BLaER1 (cell line): ENCODE measurements around the gene LPP.

ENCODE experiments used
- H3K27ac ChIP-seq: shearing (Covaris generic); formaldehyde crosslinking; 2 replicates; pipeline ENCODE4 v1.8.1; 2022
- H3K27me3 ChIP-seq: shearing (Covaris generic); formaldehyde crosslinking; 2 replicates; pipeline ENCODE4 v1.8.1; 2022
- H3K36me3 ChIP-seq: shearing (Covaris generic); formaldehyde crosslinking; 2 replicates; pipeline ENCODE4 v1.8.1; 2022
- H3K4me1 ChIP-seq: shearing (Covaris generic); formaldehyde crosslinking; 2 replicates; pipeline ENCODE4 v1.8.1; 2022
- H3K4me2 ChIP-seq: shearing (Covaris generic); formaldehyde crosslinking; 2 replicates; pipeline ENCODE4 v1.8.1; 2022
- H3K4me3 ChIP-seq: shearing (Covaris generic); formaldehyde crosslinking; 2 replicates; pipeline ENCODE4 v1.8.1; 2022
- H3K9ac ChIP-seq: shearing (Covaris generic); formaldehyde crosslinking; 2 replicates; pipeline ENCODE4 v1.8.1; 2022
- H3K9me3 ChIP-seq: shearing (Covaris generic); formaldehyde crosslinking; 2 replicates; pipeline ENCODE4 v1.8.1; 2022
- H4K20me1 ChIP-seq: shearing (Covaris generic); formaldehyde crosslinking; 2 replicates; pipeline ENCODE4 v1.8.1; 2022
- Cebpa-rat ChIP-seq: shearing (Covaris generic); IDR thresholded peaks from 2 replicates; pipeline ENCODE4 v1.8.1; 2022

Gene LPP

GRCh38 chr3:188577539-188577938 is 423.6 kb downstream of the LPP start:
- TF ChIP-seq Cebpa-rat, result no peak
- H3K4me2 ChIP-seq, result no peak overlapping the region
- no peak overlapping the region for H3K27ac ChIP-seq
- H4K20me1 ChIP-seq, result no peaks in the 10 kb centered on the region
- H3K36me3 ChIP-seq, result no peaks in the 10 kb centered on the region
- H3K4me1 ChIP-seq, result no peaks in the 10 kb centered on the region
- H3K9ac ChIP-seq, result no peak overlapping the region
- no peaks in the 10 kb centered on the region for H3K27me3 ChIP-seq
- no peak overlapping the region for H3K4me3 ChIP-seq
- no peaks in the 10 kb centered on the region for H3K9me3 ChIP-seq

- Histone ChIP-seq H3K4me3 (no peak overlapping the region), H3K9me3 (no peaks in the 10 kb centered on the region), H3K4me2 (no peak overlapping the region), H3K9ac (no peak overlapping the region), H3K27ac (no peak overlapping the region), H3K36me3 (no peaks in the 10 kb centered on the region), H3K27me3 (no peaks in the 10 kb centered on the region), H3K4me1 (no peaks in the 10 kb centered on the region; the same call in 1 of the 2 replicates), H4K20me1 (no peaks in the 10 kb centered on the region)
- no peak for TF ChIP-seq Cebpa-rat
These were observed 424.8 kb downstream of the LPP start for GRCh38 chr3:188578576-188579363.

- Histone ChIP-seq H3K4me3 (no peak overlapping the region), H3K4me2 (no peak overlapping the region), H3K9ac (no peak overlapping the region), H3K36me3 (no peaks in the 10 kb centered on the region), H3K27ac (no peak overlapping the region), H3K27me3 (no peaks in the 10 kb centered on the region), H3K9me3 (no peaks in the 10 kb centered on the region), H3K4me1 (no peaks in the 10 kb centered on the region; the same call in 1 of the 2 replicates), H4K20me1 (no peaks in the 10 kb centered on the region)
- no peak for TF ChIP-seq Cebpa-rat
These were observed 426.3 kb downstream of the LPP start for GRCh38 chr3:188580223-188580622.

- TF ChIP-seq Cebpa-rat, result no peak
- Histone ChIP-seq H3K4me3 (no peak overlapping the region), H3K9me3 (no peaks in the 10 kb centered on the region), H3K9ac (no peak overlapping the region), H3K27ac (no peak overlapping the region), H3K36me3 (no peaks in the 10 kb centered on the region), H4K20me1 (no peaks in the 10 kb centered on the region), H3K27me3 (no peaks in the 10 kb centered on the region), H3K4me1 (no peaks in the 10 kb centered on the region; the same call in 1 of the 2 replicates), H3K4me2 (no peak overlapping the region)
These were observed 426.7 kb downstream of the LPP start for GRCh38 chr3:188580659-188581058.

- H3K4me3 ChIP-seq, result no peak overlapping the region
- H3K4me1 ChIP-seq, result no peaks in the 10 kb centered on the region; the same call in 1 of the 2 replicates
- no peaks in the 10 kb centered on the region for H3K36me3 ChIP-seq
- no peaks in the 10 kb centered on the region for H3K9me3 ChIP-seq
- no peak overlapping the region for H3K27ac ChIP-seq
- no peaks in the 10 kb centered on the region for H4K20me1 ChIP-seq
- no peaks in the 10 kb centered on the region for H3K27me3 ChIP-seq
- no peak overlapping the region for H3K9ac ChIP-seq
- no peak overlapping the region for H3K4me2 ChIP-seq
- no peak for TF ChIP-seq Cebpa-rat
These were observed 427.4 kb downstream of the LPP start for GRCh38 chr3:188581365-188581764.

GRCh38 chr3:188581792-188582191 is 427.8 kb downstream of the LPP start:
- no peaks in the 10 kb centered on the region for H3K27me3 ChIP-seq
- H3K4me2 ChIP-seq, result no peak overlapping the region
- no peak overlapping the region for H3K9ac ChIP-seq
- no peak overlapping the region for H3K4me3 ChIP-seq
- TF ChIP-seq Cebpa-rat, result no peak
- no peaks in the 10 kb centered on the region for H3K9me3 ChIP-seq
- no peak overlapping the region for H3K27ac ChIP-seq
- no peaks in the 10 kb centered on the region for H3K36me3 ChIP-seq
- H4K20me1 ChIP-seq, result no peaks in the 10 kb centered on the region
- H3K4me1 ChIP-seq, result no peaks in the 10 kb centered on the region; the same call in 1 of the 2 replicates

GRCh38 chr3:188583341-188584161 is 429.6 kb downstream of the LPP start:
- no peaks in the 10 kb centered on the region; the same call in 1 of the 2 replicates for H3K4me1 ChIP-seq
- no peaks in the 10 kb centered on the region for H3K27me3 ChIP-seq
- no peak for TF ChIP-seq Cebpa-rat
- H3K36me3 ChIP-seq, result no peaks in the 10 kb centered on the region
- no peak overlapping the region for H3K4me3 ChIP-seq
- no peak overlapping the region for H3K4me2 ChIP-seq
- H3K9ac ChIP-seq, result no peak overlapping the region
- no peak overlapping the region for H3K27ac ChIP-seq
- no peaks in the 10 kb centered on the region for H4K20me1 ChIP-seq
- H3K9me3 ChIP-seq, result no peaks in the 10 kb centered on the region

- no peaks in the 10 kb centered on the region; the same call in 1 of the 2 replicates for H3K4me1 ChIP-seq
- no peaks in the 10 kb centered on the region for H4K20me1 ChIP-seq
- H3K27ac ChIP-seq, result no peak overlapping the region
- no peaks in the 10 kb centered on the region for H3K27me3 ChIP-seq
- H3K4me2 ChIP-seq, result no peak overlapping the region
- H3K4me3 ChIP-seq, result no peak overlapping the region
- no peak overlapping the region for H3K9ac ChIP-seq
- TF ChIP-seq Cebpa-rat, result no peak
- no peaks in the 10 kb centered on the region for H3K36me3 ChIP-seq
- no peaks in the 10 kb centered on the region for H3K9me3 ChIP-seq
These were observed 430.2 kb downstream of the LPP start for GRCh38 chr3:188584162-188584529.

- Histone ChIP-seq H3K36me3 (no peaks in the 10 kb centered on the region), H4K20me1 (no peaks in the 10 kb centered on the region), H3K27ac (no peak overlapping the region), H3K4me2 (no peak overlapping the region), H3K4me3 (no peak overlapping the region), H3K9me3 (no peaks in the 10 kb centered on the region), H3K4me1 (no peaks in the 10 kb centered on the region; the same call in 1 of the 2 replicates), H3K27me3 (no peaks in the 10 kb centered on the region), H3K9ac (no peak overlapping the region)
- TF ChIP-seq Cebpa-rat, result no peak
These were observed 431.2 kb downstream of the LPP start for GRCh38 chr3:188584958-188585689.
